HepG2 (cell line): Measurements from ENCODE around the gene PLD1. TPM values are rescaled to one million over a fixed set of nuclear protein-coding genes. Genes with fewer than 3 reads are reported as not detected.

Source experiments
- CREM ChIP-seq, 2 experiments: sonication (generic) in 1 of 2; formaldehyde crosslinking in 1 of 2; IDR thresholded peaks; 2 replicates each; pipeline versions ENCODE4 v1.4.0 to v1.6.1; 2016 to 2020; ENCODE audit warnings: antibody characterized with exemption in 1 of 2, mild to moderate bottlenecking in 1 of 2, missing genetic modification reagents in 1 of 2
- ISL2 ChIP-seq: sonication (generic); formaldehyde crosslinking; IDR thresholded peaks from 2 replicates; pipeline ENCODE4 v1.5.0; 2020; ENCODE audit warnings: missing genetic modification reagents
- KAT2B ChIP-seq: fragments of 150-350 bp; IDR thresholded peaks from 2 replicates; pipeline ENCODE4 v1.6.1; 2014; ENCODE audit warnings: low read depth, low read length, borderline replicate concordance
- MAFF ChIP-seq: IDR thresholded peaks from 2 replicates; pipeline ENCODE4 v1.6.1; 2011; ENCODE audit warnings: low read depth, low read length, improper control_type of control experiment
- PAXIP1 ChIP-seq: sonication (generic); formaldehyde crosslinking; conservative IDR thresholded peaks from 2 replicates; pipeline ENCODE4 v1.4.0; 2020; ENCODE audit warnings: mild to moderate bottlenecking, missing genetic modification reagents, moderate library complexity
- POLR2AphosphoS5 ChIP-seq: IDR thresholded peaks from 2 replicates; pipeline ENCODE4 v1.6.1; 2012; ENCODE audit warnings: low read depth, low read length
- SOX13 ChIP-seq, 3 experiments: fragments of 450-650 bp in 1 of 3; sonication (generic) in 1 of 3; formaldehyde crosslinking in 1 of 3; IDR thresholded peaks in 2 of 3; conservative IDR thresholded peaks in 1 of 3; 2 replicates each; pipeline versions ENCODE4 v1.5.0 to v1.6.1; 2016 to 2020; ENCODE audit warnings: antibody characterized with exemption in 1 of 3, mild to moderate bottlenecking in 1 of 3, missing compliant biosample characterization in 1 of 3, missing genetic modification reagents in 1 of 3, moderate library complexity in 1 of 3
- ZBTB20 ChIP-seq: sonication (generic); formaldehyde crosslinking; IDR thresholded peaks from 2 replicates; pipeline ENCODE4 v1.8.1; 2023; ENCODE audit warnings: missing genetic modification reagents, low read depth, mild to moderate bottlenecking, borderline replicate concordance
- ZBTB42 ChIP-seq: sonication (generic); formaldehyde crosslinking; IDR thresholded peaks from 2 replicates; pipeline ENCODE4 v1.5.0; 2020; ENCODE audit warnings: mild to moderate bottlenecking, missing genetic modification reagents
- ZMAT5 ChIP-seq: sonication (generic); formaldehyde crosslinking; IDR thresholded peaks from 2 replicates; pipeline ENCODE4 v1.5.0; 2020; ENCODE audit warnings: mild to moderate bottlenecking, low read depth, missing genetic modification reagents, borderline replicate concordance
- ZNF143 ChIP-seq: sonication (generic); formaldehyde crosslinking; IDR thresholded peaks from 2 replicates; pipeline ENCODE4 v1.4.0; 2020; ENCODE audit warnings: missing genetic modification reagents
- ZNF180 ChIP-seq: sonication (generic); formaldehyde crosslinking; IDR thresholded peaks from 2 replicates; pipeline ENCODE4 v1.4.0; 2020; ENCODE audit warnings: low read depth, missing genetic modification reagents, borderline replicate concordance
- ZNF263 ChIP-seq: sonication (generic); formaldehyde crosslinking; IDR thresholded peaks from 2 replicates; pipeline ENCODE4 v1.4.0; 2020; ENCODE audit warnings: missing genetic modification reagents
- ZNF878 ChIP-seq: sonication (generic); formaldehyde crosslinking; IDR thresholded peaks from 2 replicates; pipeline ENCODE4 v1.8.1; 2023; ENCODE audit warnings: mild to moderate bottlenecking, missing genetic modification reagents, moderate library complexity
- polyA plus RNA-seq, 8 experiments: library from polyadenylated mRNA; depleted of rRNA in 3 of 8; stranded (reverse) in 7 of 8; unstranded in 1 of 8; fragments of >200 nt; fragmentation: Illumina TruSeq in 4 of 8; extraction: Trizol in 4 of 8; gene quantifications; 2 replicates each; pipeline versions ENCODE4 v1.2.1 to v1.2.3, GENCODE V29; 2011 to 2016; ENCODE audit warnings: low read depth in 4 of 8, missing spikeins in 1 of 8, mixed read lengths in 1 of 8; ENCODE audit not compliant: insufficient read depth in 1 of 8
- total RNA-seq, 5 experiments: library from RNA; depleted of rRNA; stranded (reverse); fragments of >200 nt; fragmentation: Illumina TruSeq; extraction: Trizol; gene quantifications; 2 replicates each; pipeline ENCODE4 v1.2.3, GENCODE V29; 2016; ENCODE audit warnings: low read depth in 1 of 5
- TF ChIP-seq, protein P1 (sequence below), 2 experiments: fragments of 450-650 bp in 1 of 2; sonication (generic) in 1 of 2; formaldehyde crosslinking; IDR thresholded peaks; 2 replicates each; pipeline versions ENCODE4 v1.5.0 to v1.8.0; 2020 to 2022; ENCODE audit warnings: mild to moderate bottlenecking in 1 of 2, missing genetic modification reagents in 1 of 2
- TF ChIP-seq, protein P2 (sequence below): sonication (generic); formaldehyde crosslinking; IDR thresholded peaks from 2 replicates; pipeline ENCODE4 v1.4.0; 2020; ENCODE audit warnings: missing genetic modification reagents

The PLD1 gene
- total and polyA plus RNA-seq, 2 of the 13 experiments (the other 11 are each of a cell fraction or from before 2014, with no cell fraction given): 27.1 to 59.4 TPM

GRCh38 chr3:171807806-171808205 lies 2.5 kb downstream of the PLD1 start (continued):
- TF ChIP-seq, protein P1, sequence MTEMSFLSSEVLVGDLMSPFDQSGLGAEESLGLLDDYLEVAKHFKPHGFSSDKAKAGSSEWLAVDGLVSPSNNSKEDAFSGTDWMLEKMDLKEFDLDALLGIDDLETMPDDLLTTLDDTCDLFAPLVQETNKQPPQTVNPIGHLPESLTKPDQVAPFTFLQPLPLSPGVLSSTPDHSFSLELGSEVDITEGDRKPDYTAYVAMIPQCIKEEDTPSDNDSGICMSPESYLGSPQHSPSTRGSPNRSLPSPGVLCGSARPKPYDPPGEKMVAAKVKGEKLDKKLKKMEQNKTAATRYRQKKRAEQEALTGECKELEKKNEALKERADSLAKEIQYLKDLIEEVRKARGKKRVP (CRISPR knock-in tag; IDR thresholded peaks at IDR 0.05): peak in 1 of 2 experiments; percentile 37; a peak in 1 of 4 replicates
- TF ChIP-seq ZNF878 (CRISPR knock-in tag): 0 out of 2 replicates have a peak, but pooled peaks have one; percentile 31
- TF ChIP-seq SOX13 (IDR thresholded peaks at IDR 0.05): no peak; the same call in 1 of the 2 replicates
- peak in 1 of 2 experiments; percentile 74; a peak in 2 of 4 replicates for TF ChIP-seq SOX13 (CRISPR knock-in tag; conservative IDR thresholded peaks at IDR 0.05 in 1 of 2, IDR thresholded peaks at IDR 0.05 in 1 of 2)
- TF ChIP-seq, protein P2, sequence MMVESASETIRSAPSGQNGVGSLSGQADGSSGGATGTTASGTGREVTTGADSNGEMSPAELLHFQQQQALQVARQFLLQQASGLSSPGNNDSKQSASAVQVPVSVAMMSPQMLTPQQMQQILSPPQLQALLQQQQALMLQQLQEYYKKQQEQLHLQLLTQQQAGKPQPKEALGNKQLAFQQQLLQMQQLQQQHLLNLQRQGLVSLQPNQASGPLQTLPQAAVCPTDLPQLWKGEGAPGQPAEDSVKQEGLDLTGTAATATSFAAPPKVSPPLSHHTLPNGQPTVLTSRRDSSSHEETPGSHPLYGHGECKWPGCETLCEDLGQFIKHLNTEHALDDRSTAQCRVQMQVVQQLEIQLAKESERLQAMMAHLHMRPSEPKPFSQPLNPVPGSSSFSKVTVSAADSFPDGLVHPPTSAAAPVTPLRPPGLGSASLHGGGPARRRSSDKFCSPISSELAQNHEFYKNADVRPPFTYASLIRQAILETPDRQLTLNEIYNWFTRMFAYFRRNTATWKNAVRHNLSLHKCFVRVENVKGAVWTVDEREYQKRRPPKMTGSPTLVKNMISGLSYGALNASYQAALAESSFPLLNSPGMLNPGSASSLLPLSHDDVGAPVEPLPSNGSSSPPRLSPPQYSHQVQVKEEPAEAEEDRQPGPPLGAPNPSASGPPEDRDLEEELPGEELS (CRISPR knock-in tag): peak; percentile 73
- no peak for TF ChIP-seq KAT2B
- TF ChIP-seq POLR2AphosphoS5: no peak; the same call in 1 of the 2 replicates
- TF ChIP-seq ZNF263 (CRISPR knock-in tag): peak; percentile 82
- TF ChIP-seq ISL2: peak; percentile 78
- 0 out of 2 replicates have a peak, but pooled peaks have one; percentile 34 for TF ChIP-seq ZBTB42 (CRISPR knock-in tag)
- 0 out of 2 replicates have a peak, but pooled peaks have one; percentile 25 for TF ChIP-seq PAXIP1 (CRISPR knock-in tag)
- TF ChIP-seq CREM (IDR thresholded peaks at IDR 0.05): peak; percentile 52; the same call in 1 of the 2 replicates
- no peak for TF ChIP-seq CREM (CRISPR knock-in tag; IDR thresholded peaks at IDR 0.05)
- TF ChIP-seq ZNF180 (CRISPR knock-in tag): no peak
- TF ChIP-seq ZNF143 (CRISPR knock-in tag): no peak
- no peak for TF ChIP-seq MAFF
- no peak for TF ChIP-seq ZMAT5 (CRISPR knock-in tag)
- TF ChIP-seq ZBTB20 (CRISPR knock-in tag): peak; percentile 53; the same call in 1 of the 2 replicates
